OCI-M1 (cell line): ENCODE data around the gene NCKAP1.
"Not testable (repeated sequence)": the region's sequence is repeated elsewhere in the genome, so short reads cannot be mapped to it uniquely, and the experiment has no call there.

Source experiments
- DNase-seq: peaks from one replicate; lab custom pipeline; 2025; lab: John Stamatoyannopoulos, UW

NCKAP1 gene

DNA sequence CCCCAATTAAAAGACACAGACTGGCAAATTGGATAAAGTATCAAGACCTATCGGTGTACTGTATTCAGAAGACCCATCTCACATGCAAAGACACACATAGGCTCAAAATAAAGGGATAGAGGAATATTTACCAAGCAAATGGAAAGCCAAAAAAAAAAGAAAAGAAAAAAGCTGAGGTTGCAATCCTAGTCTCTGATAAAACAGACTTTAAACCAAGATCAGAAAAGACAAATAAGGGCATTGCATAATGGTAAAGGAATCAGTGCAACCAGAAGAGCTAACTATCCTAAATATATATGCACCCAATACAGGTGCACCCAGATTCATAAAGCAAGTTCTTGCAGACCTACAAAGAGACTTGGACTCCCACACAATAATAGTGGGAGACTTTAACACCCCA lies 161.6 kb downstream of the NCKAP1 start:
- DNase-seq: not testable (repeated sequence)

DNA sequence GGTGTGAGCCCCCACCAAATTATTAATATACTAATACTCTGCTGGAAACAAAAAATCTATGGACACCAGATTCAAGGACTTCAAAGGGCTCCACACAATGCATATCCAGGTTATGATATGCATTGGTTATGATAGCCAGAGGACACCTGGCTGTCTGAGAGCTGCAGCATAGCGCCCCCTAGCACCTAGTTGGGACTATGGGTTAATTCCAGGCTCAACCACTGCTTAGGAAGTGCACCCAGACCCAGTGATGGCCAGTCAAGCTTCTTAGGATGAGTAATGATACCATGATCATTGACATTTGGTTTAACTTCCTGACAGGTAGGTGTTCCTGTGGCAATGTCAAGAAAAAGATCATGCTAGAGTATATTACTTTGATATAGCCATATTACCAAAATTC lies 168.0 kb downstream of the NCKAP1 start:
- peak; percentile 68 for DNase-seq

DNA sequence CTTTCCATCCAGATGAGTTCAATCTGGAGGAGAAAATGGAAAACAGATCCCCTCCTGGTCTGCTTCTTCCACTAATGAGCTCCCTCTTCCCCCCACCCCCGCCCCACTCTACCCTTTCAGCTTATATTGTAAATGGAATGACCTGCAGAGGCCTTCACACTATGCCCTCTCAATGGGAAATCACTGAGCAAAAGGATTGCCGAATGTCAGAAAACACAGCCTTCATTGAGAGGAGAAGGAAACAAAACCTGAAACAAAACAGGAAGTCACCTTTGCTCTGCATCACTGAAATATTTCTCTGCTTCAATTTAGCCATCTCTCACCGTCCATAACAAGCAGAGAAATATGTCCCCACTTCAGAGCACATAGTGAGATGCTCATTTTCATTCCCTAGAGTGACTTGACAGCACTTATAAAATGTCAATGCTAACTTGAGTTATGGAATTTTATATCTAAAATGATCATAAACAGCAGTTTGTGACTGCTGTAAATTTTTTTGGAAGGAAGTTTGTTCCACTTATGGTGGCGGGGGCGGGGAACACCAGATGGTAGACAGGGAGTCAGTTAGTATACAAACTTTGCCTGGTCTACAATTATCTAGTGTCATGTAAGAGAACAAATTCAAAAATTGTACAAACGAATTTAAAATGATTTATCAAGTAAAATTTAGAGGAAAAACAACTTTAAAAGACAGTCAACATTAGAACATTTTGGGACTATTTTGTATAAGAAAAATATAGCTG lies 170.0 kb downstream of the NCKAP1 start:
- no peak for DNase-seq

DNA sequence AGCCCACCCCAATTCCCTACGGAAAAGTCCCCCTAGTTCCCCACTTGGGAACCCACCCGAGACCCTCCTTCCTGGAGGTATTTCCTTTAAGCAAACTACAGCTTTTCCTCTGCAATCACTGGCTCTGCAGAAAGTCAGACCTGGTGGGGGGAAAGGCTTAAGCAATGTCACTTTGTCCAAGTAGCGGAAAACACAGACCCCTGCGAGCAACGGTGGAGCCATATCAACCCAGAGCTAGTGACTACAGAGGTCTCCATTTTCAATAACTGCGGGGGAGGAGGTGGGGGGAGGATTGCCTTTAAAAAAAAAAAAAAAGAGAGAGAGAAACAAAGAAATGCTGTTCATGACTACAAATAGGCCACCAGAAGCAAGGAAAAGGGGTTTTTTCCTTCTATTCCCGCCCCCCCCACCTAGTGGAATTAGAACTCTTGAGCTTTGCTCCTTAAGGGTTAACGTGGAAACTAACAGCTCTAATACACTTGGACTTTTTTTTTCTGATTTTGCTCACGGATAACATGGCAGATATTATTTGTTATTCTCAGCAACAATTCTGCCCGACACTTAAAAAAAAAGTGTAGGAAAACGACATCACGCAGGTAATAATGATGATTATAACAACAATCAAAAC lies 170.7 kb downstream of the NCKAP1 start:
- no peak for DNase-seq

DNA sequence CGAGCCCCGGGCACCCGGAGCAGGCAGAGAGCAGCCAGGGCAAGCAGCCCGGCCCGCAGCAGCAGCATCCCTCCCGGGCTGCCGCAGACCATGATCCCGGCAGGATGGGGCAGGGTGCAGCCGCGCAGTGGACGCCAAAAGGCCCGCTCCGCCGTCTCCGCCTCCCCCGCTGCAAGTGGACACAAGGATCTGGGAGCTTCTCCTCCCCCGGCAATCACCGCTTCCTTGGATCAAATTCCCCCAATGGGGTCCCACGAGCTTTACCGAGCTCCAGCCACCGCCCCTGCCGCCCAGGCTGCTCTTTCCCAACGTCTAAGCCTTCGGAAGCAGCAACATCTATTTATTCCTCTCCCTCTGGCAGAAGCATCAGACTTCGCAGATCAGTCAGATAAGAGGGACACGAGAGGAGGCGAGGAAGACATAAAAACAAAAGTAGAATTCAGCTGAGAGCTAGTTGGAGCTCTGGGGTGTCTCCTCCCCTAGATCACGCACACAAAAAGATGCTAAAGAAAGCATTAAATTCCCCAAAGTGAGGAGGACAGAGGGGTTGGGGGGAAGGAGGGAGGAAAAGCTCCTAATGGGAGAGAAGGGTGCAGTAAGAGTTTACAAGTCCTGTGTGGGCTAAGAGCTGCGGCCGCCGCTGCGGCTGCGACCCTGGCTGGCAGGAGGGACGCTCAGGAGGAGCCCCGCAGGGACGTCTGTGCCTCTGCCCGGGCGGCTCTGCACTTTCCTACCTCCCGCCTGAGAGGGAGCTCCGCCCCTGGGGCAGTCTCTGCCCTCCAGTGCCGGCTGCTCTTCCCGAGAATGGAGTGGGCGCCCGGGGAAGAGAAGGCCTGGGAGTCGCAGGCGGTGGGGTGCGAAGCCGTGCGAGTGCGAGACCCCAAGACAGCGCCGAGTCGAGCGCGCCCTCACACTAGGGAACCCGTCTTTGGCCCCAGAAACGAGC lies 171.5 kb downstream of the NCKAP1 start, which contains the start of gene FRZB:
TSS of gene FRZB (minus strand) at position 177 of the 946 bp plus-strand sequence. CDS start at position 92, 85 bp downstream.
- no peak for DNase-seq

DNA sequence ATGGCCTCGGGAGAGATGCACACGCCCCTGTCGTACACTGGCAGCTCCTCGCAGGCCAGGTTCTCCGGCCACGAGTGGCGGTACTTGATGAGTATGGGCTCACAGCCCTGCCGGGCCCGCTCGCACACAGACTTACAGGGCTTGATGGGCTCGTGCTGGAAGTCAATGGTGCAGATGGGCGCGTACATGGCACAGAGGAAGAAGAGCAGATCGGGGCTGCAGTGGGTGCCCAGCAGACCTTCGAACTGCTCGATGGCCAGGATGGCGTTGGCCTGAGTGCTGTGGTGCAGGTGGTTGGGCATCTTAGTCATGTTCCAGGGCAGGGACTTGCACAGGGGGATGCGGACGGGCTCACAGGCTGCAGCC lies 172.2 kb downstream of the NCKAP1 start:
- no peak for DNase-seq

DNA sequence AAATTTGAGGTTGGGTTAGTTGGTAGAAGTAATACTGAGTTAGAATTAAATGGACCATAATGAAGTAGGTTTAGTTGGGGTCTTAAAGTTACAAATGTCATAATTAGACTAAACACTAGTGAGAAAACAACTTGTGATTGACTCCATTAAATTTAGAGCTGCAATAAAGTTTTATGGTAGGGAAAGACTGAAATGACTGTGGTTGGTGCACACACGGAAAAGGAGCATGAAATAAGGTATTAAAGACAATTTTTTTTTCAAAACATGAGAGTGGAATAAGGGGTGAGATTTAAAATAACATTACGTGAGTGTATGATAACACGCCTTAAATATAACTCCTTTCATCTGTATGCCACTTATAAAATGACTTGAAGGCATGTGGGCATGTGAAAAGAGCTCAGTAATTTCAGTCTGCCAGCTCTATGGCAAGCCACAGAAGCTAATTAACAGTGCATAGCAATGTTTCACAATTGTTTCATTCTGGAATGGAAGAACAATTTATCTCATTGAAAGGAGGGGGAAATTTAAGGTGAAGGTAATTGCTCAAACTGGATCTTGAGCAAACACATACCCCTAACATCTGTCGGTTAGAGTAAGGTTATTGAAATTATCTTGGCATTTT lies 173.2 kb downstream of the NCKAP1 start:
- DNase-seq: no peak

DNA sequence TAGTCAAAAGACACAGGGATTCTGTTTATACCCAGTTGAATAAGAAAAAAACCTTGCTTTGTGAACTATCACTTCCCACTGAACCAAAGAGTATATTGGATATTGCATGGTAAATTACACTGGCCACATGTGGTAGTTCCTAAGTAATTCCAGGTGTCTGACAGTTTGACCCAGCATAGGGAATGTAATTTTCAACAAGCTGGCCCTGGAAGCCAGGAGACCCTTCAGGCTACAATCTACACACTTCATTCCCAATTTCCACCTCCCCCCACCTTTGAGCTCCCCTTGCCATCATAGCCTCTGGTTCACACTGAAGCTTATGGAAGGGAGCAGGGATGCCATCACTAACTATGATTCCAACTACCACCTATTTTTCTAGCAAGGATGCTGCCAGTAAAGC lies 174.6 kb downstream of the NCKAP1 start:
- no peak for DNase-seq

DNA sequence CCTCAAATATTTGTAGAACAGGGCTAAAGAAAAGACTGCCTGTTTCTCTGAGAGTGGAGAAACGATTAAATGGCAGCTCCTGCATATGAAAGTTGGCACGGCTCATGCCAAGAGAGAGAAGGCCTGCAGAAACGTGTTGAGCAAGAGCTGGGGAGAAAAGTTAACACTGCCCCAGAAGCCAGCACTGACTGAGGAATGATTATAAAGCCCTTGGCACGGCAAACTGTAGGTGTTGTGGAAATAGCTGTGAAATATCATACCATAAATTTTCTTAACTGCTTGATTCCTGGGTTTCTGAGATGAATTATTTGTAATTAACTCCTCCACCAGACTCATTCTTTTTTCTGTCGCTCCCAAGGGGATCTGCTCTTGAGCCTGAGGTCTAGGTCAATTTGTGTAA lies 176.2 kb downstream of the NCKAP1 start:
- no peak for DNase-seq

DNA sequence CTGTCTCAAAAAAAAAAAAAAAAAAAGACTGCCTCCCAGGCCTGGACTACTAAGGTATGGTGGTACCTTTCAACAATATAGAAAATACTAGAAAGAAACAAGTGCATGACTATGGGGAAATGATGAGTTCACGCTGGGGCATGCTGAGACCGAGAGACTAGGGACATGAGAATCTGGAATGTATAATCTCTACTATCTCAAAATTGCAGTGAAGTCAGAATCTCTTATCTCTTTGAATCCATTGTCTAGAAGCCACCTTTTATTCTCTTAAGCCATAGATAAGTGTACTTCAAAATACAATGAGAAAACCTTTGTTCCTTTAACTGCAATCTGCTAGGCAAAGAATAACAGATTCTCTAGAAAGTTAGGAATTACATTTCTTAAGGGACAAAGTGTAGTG lies 177.4 kb downstream of the NCKAP1 start:
- DNase-seq: no peak
